SK-MEL-5 (cell line): ENCODE measurements around the gene RAD18. TPM values are rescaled to one million over a fixed set of nuclear protein-coding genes. Genes with fewer than 3 reads are reported as not detected.

Experiments used
- DNase-seq: peaks from one replicate; pipeline ENCODE4 v3.0.0-alpha.2; 2016; ENCODE audit warnings: low read depth, low spot score
- in situ Hi-C: cut with HindIII; loops from 2 replicates; pipeline ENCODE4 v1.10.0; 2016; ENCODE audit warnings: low sequenced_read_pairs, high pct_unique_total_duplicates, low pct_unique_long_range_greater_than_20kb
- total RNA-seq: library from RNA; depleted of rRNA; stranded (reverse); fragments of >200 nt; shearing (Covaris generic); gene quantifications from 2 replicates; pipeline ENCODE4 v1.2.3, GENCODE V29; 2014

The RAD18 gene
- total RNA-seq, 1 experiment from 2014 or later, result 17.5 TPM

DNA sequence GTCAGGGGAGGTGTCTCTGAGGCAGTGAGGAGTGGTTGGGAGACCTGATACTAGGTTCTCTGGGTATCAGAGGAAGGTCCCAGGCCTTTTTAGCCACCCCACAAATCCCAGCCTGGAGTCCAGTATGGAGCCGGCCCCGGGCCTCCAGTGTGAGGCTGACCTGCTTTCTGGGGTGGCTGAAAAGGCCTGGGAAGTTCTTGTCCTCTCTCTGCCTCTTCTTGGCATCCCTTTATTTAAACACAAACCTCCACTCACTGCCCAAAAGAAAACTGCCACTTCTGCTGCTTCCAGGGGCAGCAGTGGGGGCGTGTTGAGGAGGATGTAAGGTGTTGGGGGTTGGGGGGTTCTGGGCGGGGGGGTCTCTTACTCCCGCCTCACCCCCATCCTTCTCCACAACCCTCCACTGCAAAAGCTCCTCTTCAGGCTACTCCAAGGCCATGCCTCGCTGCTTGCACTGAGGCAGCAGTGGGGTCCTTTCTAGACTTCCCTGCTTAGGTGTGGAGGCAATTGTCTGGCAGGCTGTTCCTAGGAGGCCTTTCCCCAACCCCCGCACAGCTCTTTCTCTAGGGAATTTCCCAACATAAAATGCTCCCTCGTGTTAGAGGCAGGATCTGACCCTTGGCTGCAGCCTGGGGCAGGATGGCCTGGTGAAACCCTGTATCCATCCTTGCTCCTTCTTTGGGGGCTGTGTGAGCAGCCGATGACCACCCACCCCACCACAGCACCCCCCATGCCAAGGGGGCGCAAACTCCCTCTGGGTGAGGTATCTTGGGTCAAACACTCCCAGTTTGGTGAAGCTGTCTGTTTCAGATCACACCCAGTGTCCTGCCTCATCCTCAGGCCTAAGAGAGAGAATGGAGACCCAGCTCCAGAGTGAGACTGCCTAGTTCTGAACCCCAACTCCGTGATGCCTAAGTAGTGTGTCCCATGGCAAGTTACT is 12.1 kb upstream of the RAD18 start:
- in situ Hi-C loops, result loop anchor here (25.0 kb wide), 1 partner anchor 337 kb away; no protein-coding TSS in a partner anchor
- DNase-seq, result no peak

- in situ Hi-C loops, result no loop called here
- no peak for DNase-seq
These were observed 11.2 kb upstream of the RAD18 start for GRCh38 chr3:8974458-8974857.

DNA sequence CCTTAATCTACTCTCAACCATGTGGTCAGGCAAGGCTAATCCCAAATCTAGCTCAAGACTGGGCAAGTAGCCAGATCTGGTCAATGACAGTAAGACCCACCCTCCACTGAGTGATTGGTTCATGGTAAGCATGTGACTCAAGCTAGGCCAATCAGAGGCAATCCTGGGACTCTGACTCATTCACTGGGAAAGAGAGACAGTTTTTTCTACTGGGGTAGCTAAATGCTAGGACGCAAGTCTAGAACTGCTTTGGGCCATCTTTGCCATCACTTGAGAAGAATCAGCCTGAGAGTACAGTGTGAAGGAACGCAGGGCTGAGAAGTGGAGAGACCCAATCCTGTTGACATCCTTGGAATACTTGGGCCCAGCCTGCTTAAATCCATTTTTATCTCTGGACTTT is 9.4 kb upstream of the RAD18 start:
- in situ Hi-C loops, result no loop called here
- DNase-seq, result peak; percentile 58

- peak; percentile 69 for DNase-seq
- in situ Hi-C loops, result no loop called here
These were observed 7.8 kb upstream of the RAD18 start for GRCh38 chr3:8970971-8971589.

GRCh38 chr3:8969241-8969640 is 6.0 kb upstream of the RAD18 start:
- in situ Hi-C loops, result no loop called here
- DNase-seq, result no peak

GRCh38 chr3:8968375-8968882 is 5.2 kb upstream of the RAD18 start:
- in situ Hi-C loops, result no loop called here
- DNase-seq, result no peak

GRCh38 chr3:8967553-8967952 is 4.3 kb upstream of the RAD18 start:
- no peak for DNase-seq
- in situ Hi-C loops, result no loop called here

DNA sequence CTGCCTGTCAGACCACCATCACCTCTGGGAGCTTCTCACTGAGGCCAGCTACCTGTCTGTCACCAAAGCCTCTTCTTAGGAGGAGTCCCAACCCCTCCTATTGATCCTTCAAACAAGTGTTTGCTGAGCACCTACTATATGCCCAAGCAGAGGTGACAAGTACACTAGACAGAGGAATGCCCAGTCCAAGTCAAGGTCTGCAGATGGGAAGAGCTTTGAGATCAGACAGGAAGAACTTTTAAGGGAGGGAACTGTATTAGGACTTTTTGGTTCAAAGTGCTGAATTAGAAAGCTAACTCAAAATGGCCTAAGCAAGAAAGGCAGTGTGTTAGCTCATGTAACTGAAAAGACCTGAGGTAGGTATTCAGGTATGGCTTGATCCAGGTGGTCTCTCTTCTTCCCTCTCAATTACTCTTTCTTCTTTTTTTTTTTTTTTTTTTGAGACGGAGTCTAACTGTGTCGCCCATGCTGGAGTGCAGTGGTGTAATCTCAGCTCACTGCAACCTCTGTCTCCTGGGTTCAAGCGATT is 3.6 kb upstream of the RAD18 start:
- in situ Hi-C loops, result no loop called here
- no peak for DNase-seq

DNA sequence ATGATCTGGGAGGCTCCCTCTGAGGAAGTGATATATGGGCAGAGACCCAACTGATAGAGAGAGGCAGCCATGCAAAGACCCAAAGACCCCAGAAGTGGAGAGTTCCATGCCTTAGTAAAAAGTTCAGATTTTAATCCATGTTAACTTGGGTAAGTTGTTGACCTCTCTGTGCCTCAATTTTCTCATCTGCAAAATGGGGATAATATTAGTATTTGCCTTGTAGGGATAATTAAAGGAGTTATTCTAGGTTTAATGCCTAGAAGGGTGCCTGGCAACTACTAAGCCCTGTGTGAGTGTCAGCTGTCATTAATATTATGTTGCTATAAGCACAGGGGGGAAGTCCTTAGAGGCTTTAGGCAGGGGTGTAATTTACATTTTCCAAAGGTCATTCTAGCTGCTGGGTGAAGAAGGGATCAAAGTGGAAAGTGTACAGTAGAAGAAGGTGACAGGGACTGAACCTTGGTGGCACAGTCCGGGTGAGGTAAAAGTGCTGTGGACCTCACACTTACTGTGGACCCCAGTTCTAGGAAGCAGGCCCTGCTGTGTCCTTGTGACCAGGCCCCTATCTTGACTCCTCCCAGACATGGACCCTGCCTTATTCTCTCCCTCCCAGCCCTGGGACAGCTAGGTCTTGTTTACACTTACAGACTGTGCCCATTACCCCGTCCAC is 3.0 kb upstream of the RAD18 start:
- no peak for DNase-seq
- in situ Hi-C loops, result no loop called here

DNA sequence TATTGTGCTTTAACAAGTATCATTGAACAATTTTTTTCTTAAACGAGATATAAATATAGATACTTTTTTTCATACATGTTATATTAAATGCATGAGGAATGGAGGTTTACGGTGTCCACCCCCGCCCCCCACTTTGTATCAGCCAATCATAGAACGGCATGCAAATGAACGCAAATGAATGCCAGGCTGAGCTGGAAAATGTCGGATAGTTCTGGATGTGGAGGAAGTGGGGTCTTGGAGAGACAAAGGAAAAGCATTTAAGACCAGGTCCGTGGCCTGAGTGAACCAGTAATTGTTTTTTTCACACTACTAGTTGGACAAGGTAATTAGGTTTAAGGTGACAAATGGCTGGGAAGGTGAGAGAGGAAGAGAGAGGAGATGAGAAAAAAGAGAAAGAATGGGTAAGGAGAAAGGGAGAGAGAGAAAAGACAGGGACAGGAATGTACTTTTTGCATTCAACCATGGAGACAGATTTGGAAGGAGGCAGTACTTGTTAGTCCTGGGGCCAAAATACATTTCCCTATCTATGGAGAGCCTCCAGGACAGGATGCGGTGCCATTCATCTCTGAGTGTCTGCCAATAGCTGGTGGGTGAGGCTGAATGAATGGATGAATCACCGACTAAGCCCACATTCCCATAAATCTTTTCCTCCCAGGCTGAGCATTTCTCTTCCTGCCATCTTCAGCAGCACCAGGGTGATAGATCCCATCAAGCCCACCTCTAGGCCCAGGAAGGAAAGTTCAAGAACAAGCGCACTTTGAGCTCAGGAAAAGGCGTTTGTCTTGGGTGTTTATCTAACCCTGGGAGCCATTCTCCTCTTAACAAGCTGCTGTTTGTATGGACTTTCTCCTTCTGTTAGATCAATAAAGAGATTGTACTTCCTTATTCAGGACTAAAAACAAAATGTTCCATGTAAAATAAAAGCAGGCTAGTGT is 1.4 kb upstream of the RAD18 start:
- in situ Hi-C loops, result no loop called here
- peak; percentile 36 for DNase-seq

DNA sequence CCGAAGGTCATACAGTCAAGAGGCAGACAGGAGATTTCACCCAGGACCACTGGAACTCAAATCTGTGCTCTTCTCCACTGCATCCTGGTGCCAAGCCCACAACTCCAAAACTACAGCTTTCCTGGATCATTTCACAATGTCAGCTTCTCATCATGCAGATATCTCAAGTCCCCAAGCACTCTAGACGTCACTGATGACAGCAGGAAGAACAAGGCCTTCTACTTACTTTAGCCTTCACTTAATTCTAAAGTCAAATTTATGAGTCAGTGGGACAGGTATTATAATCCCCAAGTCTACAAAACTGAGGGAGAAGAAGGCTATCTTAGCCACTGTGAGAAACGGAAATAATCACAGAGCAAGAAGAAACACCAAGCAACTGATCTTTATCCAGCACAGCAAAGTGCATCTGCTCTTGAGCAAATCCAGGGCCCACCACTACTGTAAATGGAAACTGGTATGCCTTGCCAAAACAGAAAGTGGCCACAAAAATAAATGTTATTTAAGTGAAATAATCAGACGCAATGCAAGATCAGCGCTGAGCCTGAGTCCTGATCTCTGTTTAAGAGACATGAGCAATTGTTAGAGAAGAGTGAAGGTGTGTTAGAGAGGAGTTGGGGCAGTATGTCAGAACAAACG is 928 bp downstream of the RAD18 start:
- in situ Hi-C loops, result no loop called here
- no peak for DNase-seq

- in situ Hi-C loops, result no loop called here
- DNase-seq, result no peak
These were observed 3.6 kb downstream of the RAD18 start for GRCh38 chr3:8959668-8960067.

GRCh38 chr3:8954938-8955763 is 8.1 kb downstream of the RAD18 start:
- no peak for DNase-seq
- in situ Hi-C loops, result no loop called here

DNA sequence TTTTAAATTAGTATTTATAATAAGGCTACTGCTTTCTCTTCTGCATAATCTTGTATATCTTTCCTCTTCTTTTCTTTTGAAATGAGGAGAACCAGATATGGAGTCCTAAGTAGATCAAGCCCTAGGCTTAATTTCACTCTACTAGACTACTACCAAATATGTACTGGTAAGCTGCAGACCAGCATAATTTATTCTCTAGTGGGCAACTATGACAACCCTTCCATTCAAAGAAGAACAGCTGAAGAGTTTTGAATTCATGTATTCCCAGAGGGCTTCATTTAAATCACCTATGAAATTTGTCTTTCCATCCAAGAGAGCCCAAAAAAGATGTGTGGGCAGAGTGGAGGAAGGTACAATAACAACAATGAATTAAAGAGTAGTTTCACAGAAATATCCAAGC is 10.0 kb downstream of the RAD18 start:
- in situ Hi-C loops, result no loop called here

DNA sequence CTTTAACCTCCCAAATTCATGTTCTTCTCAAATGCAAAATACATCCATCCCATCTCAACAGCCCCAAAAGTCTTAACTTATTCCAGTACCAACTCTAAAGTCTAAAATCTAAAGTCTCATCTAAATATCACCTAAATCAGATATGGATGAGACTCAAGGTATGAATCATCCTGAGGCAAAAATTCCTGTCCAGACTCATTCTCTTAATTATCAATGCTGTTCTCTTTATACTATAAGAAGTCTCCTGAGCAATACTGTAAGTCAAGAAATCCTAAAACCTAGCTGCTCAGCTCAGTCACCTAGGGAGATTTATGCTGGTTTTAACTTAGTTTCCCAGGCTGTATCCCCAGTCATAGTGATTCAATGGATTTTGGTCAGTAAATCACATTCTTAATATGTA is 11.1 kb downstream of the RAD18 start:
- in situ Hi-C loops, result no loop called here
- DNase-seq, result no peak

More for the DNA sequence above, 10.0 kb downstream of the RAD18 start:
- no peak for DNase-seq
